Natural killer cell treated with Interleukin-12 subunit alpha and Interleukin-12 subunit beta and Interleukin-15 and Interleukin-18, amount 100 ng/mL, for 72 hours (primary cell): ENCODE measurements around the gene BTBD18. TPM values are rescaled to one million over a fixed set of nuclear protein-coding genes. Genes with fewer than 3 reads are reported as not detected.

Experiments used
- ATAC-seq, 2 donors: fragments of 150-1000 bp; cut with Tn5 transposase in 1 of 2; sonication (Bioruptor Pico), chemical (Tn5 transposase) in 1 of 2; 2 replicates each; pipeline ENCODE4 v1.10.0; 2021
- DNase-seq: peaks from one replicate; pipeline ENCODE4 v3.0.0; 2022; ENCODE audit warnings: low spot score
- H3K27ac Mint-ChIP-seq, 2 donors: 1 replicate in 1 of 2; 2 replicates in 1 of 2; pipeline ENCODE4 v1.8.0; 2022; ENCODE audit warnings: mixed read lengths in 2 of 2, mild to moderate bottlenecking in 1 of 2, moderate library complexity in 1 of 2
- H3K27me3 Mint-ChIP-seq, 2 donors: 1 replicate in 1 of 2; 2 replicates in 1 of 2; pipeline ENCODE4 v1.8.0; 2022; ENCODE audit warnings: mixed read lengths in 2 of 2
- H3K36me3 Mint-ChIP-seq: one replicate; pipeline ENCODE4 v1.8.0; 2022; ENCODE audit warnings: mixed read lengths
- H3K4me1 Mint-ChIP-seq, 2 donors: 1 replicate in 1 of 2; 2 replicates in 1 of 2; pipeline ENCODE4 v1.8.0; 2022; ENCODE audit warnings: low read depth in 2 of 2, mixed read lengths in 2 of 2, mild to moderate bottlenecking in 1 of 2
- H3K4me3 Mint-ChIP-seq: one replicate; pipeline ENCODE4 v1.8.0; 2022; ENCODE audit warnings: mixed read lengths
- H3K9me3 Mint-ChIP-seq: 2 replicates; pipeline ENCODE4 v1.8.0; 2022; ENCODE audit warnings: mixed read lengths
- total RNA-seq, 2 donors: library from RNA; stranded (reverse); gene quantifications; one replicate each; pipeline ENCODE4 v1.2.3, GENCODE V29; 2022

BTBD18 gene
- total RNA-seq, 2 donors from 2014 or later, result not detected

GRCh38 chr11:57700425-57700824 is 51.2 kb downstream of the BTBD18 start:
- DNase-seq (no peak), ATAC-seq (no peak)
- Mint-ChIP-seq H3K9me3 (no peaks in the 10 kb centered on the region), H3K27me3 (no peaks in the 10 kb centered on the region), H3K4me3 (no peak overlapping the region), H3K27ac (no peak overlapping the region), H3K4me1 (no peaks in the 10 kb centered on the region), H3K36me3 (peaks cover 41% of the 10 kb centered on the region)

- Mint-ChIP-seq H3K36me3 (peaks cover 38% of the 10 kb centered on the region), H3K4me1 (no peaks in the 10 kb centered on the region), H3K27ac (no peak overlapping the region), H3K9me3 (no peaks in the 10 kb centered on the region), H3K27me3 (no peaks in the 10 kb centered on the region), H3K4me3 (no peak overlapping the region)
- DNase-seq, result no peak
- ATAC-seq, result no peak
These were observed 51.8 kb downstream of the BTBD18 start for GRCh38 chr11:57699813-57700212.

- ATAC-seq (no peak), DNase-seq (no peak)
- no peak overlapping the region for H3K27ac Mint-ChIP-seq
- no peaks in the 10 kb centered on the region for H3K4me1 Mint-ChIP-seq
- H3K36me3 Mint-ChIP-seq, result peaks cover 29% of the 10 kb centered on the region
- no peak overlapping the region for H3K4me3 Mint-ChIP-seq
- no peaks in the 10 kb centered on the region for H3K9me3 Mint-ChIP-seq
- H3K27me3 Mint-ChIP-seq, result no peaks in the 10 kb centered on the region
These were observed 52.7 kb downstream of the BTBD18 start for GRCh38 chr11:57698843-57699365.

Other genes starting within 250 kb of the BTBD18 start
- gene SLC43A1, start 236.1 kb downstream of the BTBD18 start, total RNA-seq, result 10 to 100 TPM in 1 of 2 donors, 1 to 10 TPM in 1; 4.2 to 16.5 TPM
- gene TIMM10, start 221.1 kb downstream of the BTBD18 start, total RNA-seq, result 100 to 1,000 TPM in 1 of 2 donors, 10 to 100 TPM in 1; 77.6 to 131 TPM
- not detected for gene SMTNL1, start 214.2 kb downstream of the BTBD18 start, total RNA-seq
- gene UBE2L6, start 184.1 kb downstream of the BTBD18 start, total RNA-seq, result 100 to 1,000 TPM in 1 of 2 donors, 10 to 100 TPM in 1; 87.8 to 101 TPM
- not detected for gene SERPING1, start 154.1 kb downstream of the BTBD18 start, total RNA-seq
- not detected for gene YPEL4, start 101.9 kb downstream of the BTBD18 start, total RNA-seq
- gene CLP1, start 94.1 kb downstream of the BTBD18 start, total RNA-seq, result 10 to 100 TPM; 16.5 to 23.0 TPM
- 10 to 100 TPM; 66.2 to 91.9 TPM for gene ZDHHC5, start 83.7 kb downstream of the BTBD18 start, total RNA-seq
- 10 to 100 TPM in 1 of 2 donors, 1 to 10 TPM in 1; 7.0 to 17.0 TPM for gene MED19, start 39.6 kb downstream of the BTBD18 start, total RNA-seq
- 10 to 100 TPM; 77.3 to 96.9 TPM for gene TMX2, start 39.2 kb downstream of the BTBD18 start, total RNA-seq
- 100 to 1,000 TPM; 141 to 178 TPM for gene SELENOH, start 10.3 kb downstream of the BTBD18 start, total RNA-seq
- gene CTNND1, start 10.0 kb upstream of the BTBD18 start, total RNA-seq, result 10 to 100 TPM in 1 of 2 donors, 1 to 10 TPM in 1; 9.2 to 10.6 TPM